Lung microvascular endothelial cell (primary cell): ENCODE measurements around the gene SORL1. TPM values are rescaled to one million over a fixed set of nuclear protein-coding genes. Genes with fewer than 3 reads are reported as not detected.

ENCODE experiments used
- DNase-seq, 2 donors: peaks; one replicate each; pipeline versions ENCODE4 v3.0.0 to v3.0.0-alpha.2; 2010; ENCODE audit warnings: low read depth in 2 of 2
- total RNA-seq: library from RNA; depleted of rRNA; stranded (reverse); fragments of >200 nt; gene quantifications from 2 replicates; pipeline ENCODE4 v1.2.1, GENCODE V29; 2014

The SORL1 gene
- total RNA-seq, 1 donor from 2014 or later = under 0.01 TPM

DNA sequence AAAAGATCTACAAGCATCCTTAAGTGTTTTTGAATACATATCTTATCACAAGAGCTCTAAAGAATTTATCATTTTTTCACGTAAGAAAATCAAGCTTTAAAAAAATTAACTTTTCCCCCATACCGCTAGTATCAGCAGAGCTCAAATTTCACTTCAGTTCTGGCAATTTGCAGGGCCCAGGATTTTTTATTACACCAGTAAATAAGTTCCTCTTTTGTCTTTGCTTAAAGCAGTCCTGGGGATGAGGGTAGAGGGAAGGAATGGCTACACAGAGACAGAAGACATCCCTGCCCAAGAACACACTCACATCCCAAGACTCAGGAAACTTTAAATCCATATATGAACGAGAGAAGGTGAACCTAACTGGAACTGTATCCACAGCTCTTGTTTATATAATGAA is 22.6 kb upstream of the SORL1 start:
- DNase-seq = no peak

DNA sequence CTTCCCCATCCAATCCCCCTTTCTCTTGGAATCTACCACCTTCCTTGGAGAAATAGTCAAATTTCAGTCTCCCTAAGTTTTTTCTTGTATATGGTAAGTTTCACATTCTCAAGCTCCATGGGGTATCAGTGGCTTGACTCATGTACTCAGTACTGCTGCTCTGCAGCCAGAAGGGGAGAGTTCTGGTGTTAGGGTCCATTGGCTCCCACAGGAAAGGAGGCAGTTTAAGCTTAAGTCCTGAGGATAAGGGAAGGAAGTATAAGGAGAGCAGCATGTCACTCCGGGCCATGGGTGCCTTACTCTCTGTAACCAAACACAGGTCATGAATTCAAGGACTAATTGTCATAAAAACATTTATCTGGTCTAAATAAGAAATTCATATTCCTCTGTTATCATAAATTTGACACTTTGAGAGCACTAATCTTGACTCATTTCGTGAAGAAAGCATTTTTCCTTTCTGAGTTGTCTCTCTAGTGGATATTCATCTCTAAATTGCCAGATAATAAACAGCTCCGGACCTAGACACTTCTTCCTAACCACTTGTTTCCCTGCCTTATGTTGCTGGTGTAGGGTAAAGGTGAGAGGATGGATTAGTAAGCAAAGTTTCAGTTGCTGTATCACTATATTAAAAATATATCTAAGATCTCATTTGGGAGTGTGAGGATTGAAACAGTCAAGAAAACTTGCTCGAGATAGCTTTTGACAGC is 20.1 kb upstream of the SORL1 start:
- DNase-seq = no peak

DNA sequence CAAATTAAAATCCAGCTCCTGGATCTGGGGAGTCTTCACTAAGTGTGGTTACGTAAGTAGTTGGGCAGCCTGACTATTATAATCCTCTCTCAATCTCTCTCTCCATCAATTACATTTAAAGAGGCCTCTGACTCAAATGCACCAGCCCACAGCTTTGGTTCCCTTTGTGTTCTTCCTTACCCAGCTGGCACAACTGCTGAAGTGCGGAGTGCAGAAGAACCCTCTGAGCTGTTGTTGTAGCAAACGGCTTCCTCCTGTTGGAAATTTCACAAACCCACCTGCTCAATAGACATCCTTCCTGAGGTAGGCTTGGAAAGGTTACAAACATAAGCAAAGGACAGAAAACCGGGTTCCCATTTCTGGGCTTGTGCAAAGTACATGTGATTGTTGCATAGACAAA is 17.0 kb upstream of the SORL1 start:
- no peak for DNase-seq

DNA sequence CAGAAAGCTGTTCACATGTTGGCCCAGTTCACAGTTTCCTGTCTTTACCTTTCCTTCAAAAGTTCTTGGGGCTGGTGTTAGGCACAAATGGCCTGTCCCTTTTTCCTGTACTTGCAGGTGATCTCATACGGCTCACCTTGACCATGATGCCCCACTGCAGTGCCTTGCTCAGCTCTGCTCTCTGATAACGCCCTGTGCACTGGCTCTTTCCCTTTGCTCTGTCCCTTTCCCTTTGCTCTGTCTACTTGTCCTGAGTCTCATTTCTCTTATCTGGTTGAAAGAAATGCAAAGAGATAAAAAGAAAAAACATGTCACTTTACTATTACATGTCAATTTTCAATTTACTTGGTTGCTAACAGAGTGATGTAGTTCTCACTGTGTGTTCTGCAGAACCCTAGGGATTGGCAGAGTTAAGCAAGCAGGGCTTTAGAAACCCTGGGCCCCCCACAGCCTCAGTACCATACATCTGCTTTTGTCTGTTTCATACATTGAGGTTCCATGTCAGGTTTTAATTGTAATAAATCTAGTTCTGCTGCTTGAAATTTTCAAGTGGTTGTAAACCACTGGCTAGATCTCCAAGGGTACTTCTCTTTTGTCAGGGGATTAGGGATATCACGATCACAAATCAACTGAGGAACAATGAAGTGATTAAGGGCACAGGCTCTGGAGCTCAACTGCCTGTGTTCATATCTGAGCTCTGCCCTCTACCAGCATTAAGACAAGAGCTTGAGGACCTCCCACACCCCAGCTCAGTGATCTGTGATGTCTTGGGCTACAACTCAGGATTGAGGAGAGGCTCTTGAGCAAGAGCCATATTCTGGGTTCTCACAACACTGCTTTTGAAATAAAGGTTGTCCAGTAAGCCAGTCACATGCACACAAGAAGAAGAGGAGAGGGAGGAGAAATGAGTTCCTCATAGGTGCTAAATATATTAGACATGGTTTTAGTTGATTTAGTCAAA is 16.3 kb upstream of the SORL1 start:
- no peak for DNase-seq

DNA sequence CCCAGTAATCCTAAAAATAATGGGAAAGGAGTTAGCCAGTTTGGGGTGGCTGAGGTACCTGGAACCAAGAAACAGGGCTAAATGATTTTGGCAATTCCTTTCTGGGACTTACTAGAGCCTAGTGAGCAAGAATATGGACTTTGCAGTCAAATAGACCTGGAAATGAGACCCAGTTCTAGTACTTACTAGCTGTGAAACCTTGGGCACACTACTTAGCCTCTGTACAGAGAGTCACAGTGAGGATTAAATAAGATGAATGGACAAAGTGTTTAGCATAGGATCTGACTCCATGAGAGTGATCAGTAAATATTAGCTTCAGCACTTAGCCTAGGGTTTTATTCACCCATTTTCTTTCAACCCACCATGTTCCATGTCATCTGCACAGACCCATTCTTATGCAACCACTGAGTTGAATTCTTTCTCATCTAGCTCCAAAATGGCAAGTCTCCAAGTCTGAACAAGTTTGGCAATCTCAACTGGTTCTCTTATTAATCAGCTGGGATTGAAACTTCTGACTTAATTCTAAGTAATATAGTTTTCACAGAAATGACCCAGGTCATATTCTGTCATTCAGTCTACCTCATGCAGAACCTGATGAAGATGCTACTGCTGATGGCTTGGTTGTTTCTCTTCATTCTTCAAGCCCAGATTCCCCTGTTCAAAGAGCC is 15.0 kb upstream of the SORL1 start:
- DNase-seq = no peak

DNA sequence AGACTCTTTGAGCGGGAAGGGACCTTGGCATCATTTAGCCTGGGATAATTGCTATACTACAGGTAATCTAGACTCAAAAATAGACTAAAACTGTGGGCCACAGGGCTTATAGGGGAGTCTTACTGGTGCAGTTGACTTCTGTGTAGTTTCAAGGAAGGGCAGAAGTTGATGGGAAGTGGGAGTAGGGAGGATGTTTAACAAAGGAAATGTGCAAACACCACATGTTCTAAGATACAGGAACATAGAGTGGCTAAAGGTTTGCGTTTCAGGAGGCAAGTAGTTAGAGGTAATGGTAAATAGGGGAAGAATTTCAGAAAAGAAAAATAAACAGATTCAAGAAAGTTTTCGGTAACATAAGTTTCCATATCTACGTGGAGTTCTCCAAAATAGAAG is 14.4 kb upstream of the SORL1 start:
- DNase-seq = no peak

DNA sequence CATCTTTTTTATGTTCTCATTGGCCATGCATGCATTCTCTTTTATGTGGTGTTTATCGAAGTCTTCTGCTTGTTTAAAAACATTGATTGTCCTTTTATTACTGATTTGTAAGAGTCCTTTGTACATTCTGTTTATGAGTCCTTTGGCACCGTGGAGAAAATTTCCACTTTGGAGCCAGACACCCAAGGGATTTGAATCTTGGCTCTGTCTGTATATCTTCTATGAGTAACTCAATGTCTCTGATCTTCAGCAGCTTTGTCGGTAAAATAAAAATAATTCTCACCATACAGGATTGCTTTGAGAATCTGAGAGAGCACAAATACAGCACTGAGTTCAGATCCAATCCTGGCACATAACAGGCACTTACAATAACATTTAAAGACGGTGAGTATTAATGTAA is 12.8 kb upstream of the SORL1 start:
- DNase-seq = no peak

DNA sequence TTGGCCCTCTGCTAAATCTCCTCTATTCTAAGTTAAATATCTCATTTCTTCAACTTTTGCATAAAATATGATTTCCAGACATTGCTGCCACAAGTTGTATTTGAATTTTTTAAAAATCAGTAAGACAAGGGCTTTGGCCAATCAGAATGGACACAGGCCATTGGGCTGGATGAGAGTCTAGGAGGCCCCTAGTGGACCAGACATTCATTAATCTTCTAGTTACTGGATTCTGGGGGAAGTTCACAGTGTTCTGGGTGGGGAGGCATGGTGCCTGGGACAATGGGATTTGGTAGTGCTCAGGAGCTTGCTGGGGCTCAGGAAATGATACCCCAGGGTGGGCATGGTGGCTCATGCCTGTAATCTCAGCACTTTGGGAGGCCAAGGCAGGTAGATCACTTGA is 12.4 kb upstream of the SORL1 start:
- DNase-seq = no peak

DNA sequence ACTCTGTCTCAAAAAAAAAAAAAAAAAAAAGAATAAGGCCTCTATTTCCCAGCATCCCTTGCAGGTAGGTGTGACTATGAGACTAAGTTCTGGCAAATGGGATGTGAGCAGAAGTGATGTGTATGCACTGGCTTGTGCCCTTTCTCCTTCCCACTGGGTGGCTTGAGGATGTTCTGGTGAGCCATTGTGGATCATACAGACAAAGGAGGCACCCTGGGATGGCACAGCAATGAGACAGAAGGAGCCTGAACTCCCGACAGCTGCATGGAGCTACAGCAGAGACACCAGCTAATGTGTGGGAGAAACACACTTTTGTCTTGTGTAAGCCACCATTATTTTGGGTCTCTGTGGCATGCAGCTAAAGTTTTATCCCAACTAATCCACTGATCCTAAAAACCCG is 10.6 kb upstream of the SORL1 start:
- DNase-seq = no peak

DNA sequence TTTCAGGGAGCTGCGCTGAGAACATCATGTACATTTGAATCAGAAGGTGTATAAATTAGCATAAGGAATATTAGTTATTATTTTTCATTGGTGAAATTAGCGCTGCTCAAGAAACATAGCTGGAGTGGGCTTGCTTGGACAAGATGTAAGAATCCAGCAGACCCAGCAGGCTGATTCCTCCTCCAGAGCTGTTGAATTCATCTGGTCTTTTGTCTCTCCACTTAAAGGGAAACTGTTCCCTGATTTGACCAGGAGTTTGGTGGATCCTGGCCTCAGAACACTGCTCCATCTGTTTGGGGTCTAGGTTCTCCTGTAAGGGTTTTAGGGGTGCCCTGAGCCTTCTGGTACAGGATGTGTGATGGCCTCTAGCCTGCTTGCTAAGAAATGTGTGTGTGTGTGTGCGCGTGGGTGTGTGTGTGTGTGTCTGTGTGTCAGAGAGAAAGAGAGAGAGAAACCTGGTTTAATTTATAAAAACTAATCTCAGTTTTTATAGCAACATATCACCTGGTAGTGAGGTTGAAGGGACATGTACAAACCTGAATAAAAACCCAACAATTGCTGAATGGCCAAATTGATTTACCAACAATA is 8.3 kb upstream of the SORL1 start:
- DNase-seq = no peak

DNA sequence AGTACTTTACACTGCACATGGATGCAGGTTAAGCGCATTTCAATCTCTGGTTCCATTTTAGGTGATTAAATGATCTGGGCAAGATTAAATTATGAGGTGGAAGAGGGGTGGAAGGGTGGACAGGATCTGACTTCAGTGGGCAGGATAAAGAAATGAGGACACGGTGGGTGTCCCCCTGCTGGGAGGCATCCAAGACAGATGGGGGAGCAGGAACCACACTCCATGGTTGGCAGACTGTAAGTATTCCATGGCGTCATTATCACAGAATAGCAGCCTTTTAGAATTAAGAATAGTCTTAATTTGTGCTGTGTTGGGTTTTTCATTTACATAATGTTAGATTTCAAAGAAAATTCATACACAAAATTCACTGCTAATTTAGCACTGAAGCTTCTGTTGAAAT is 7.6 kb upstream of the SORL1 start:
- DNase-seq = no peak

DNA sequence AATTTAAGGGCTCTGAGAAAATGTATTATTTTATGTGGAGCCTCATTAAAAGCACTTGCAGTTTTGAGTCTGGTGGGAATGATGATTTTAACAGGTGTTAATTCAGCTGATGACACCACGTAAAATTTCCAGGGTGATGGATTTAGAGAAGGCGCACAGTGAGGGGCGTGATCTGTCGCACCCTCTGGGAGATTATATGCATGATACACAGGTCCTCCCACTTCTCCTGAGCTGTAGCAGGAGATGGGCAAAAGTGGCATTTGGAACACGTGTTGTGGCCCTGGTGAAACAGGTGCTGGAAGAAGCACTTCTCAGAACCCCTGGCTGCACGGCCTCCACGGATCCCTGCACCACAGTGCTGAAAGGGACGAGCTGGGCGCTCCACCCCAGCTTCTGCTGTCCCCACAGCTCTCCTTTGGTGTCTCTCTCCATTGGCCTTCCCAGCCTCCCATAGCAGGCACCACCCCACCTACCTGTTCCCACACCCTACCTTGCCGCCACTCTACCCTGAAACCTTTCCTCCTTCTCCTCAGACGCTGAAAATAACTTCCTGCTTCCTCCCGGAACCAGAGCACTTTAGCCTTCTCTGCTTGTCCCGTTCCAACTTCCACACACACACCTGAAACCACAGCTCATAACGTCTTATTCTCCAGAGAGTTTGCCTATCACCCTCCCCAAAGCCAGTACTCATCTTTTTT is 6.9 kb upstream of the SORL1 start:
- DNase-seq = no peak

DNA sequence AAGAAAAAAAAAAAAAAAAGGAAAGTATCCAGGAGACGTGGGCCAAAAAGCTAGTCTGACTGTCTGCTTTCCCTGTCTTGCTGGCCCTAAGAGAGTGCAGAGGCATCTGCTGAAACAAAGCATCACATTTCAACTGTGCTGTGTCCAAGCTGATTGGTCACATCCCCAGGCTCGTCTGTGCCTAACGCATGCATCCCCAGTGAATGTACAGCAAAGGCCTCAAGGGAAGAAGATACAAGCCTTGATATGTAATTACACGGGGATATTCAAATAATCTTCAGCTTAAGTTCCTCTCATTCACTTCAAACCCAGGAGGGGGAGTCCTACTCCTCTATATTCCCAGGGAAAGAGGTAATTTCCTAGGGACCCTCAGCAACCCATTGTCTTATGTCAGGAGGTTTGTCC is 5.4 kb upstream of the SORL1 start:
- DNase-seq = peak; percentile 14 to 38

DNA sequence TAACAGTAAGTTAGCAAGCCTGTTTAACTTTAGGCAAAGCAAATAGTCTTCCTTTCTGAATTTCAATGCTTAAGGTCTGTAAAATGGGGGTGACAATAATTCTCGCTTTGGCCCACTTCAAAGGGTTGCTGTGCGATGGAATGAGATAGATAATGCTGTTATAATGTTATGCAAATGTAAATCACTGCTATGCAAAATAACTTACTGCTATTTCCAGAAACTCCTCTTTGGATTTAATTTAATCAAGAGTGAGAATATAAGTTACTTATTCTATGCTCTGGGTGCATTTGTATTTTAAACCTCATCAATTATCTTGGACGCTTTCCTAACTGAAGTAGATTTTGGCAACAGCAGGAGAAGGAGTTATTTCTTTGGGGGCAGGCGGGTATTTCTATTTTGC is 4.1 kb upstream of the SORL1 start:
- no peak for DNase-seq

DNA sequence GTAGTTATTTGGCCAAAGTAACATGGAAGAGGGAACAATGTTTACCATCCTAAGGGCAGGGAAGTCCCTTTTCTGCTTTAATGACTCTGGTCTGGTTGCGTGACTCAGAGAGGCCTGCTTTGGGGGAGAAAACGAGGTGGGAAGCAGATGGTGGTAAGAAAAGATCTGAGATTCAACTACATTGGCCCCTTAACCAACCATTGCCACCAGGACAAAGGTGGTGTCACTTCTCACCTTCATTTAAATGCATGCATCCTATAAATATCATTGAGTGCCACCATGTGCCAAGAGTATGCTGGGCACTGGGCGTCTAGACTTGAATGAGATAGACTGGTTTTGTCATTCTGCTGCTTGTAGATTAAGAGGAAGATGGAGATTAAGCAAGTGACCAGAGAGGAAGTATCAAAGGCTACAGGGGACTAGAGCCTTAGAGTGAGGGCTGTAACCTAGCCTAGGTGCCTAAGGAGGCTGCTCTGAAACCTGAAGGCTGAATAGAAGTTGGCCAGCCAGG is 3.6 kb upstream of the SORL1 start:
- DNase-seq = no peak

DNA sequence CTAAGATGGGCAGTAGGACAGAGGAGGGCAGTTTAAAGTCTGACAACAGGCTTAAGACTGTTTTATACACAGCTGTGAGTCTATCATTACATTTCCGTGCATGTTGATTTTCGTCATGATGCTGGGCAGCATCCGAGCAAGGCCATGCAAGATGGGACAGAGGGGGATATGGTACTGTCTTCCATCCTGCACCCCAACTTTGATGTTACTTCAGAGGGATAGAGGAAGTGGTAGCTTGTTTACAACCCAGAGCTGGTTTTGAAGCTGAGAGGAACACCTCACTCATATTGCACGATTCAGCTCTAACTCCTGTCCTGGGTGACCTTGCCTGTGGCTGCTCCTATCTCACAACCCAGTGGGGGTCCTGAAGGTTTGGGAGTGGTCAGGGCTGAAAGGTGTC is 3.0 kb upstream of the SORL1 start:
- no peak for DNase-seq

DNA sequence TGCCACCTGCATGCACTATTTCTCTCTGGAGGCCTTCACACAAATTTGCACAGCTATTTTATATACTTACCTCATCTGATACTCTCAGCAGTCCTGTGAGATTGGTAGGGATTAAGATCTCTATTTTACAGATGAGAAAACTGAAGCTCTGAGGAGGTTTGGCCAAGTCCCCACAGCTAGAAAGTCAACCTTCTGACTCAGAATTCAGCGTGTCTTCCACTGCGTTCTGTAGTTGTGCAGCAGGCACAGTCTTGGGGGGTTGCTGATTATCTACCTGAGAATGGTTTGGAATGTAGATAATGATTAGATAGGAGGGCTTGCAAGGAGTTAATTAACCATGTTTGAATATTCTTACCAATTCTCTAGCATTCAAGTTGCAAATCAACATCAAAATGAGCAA is 2.5 kb upstream of the SORL1 start:
- no peak for DNase-seq

DNA sequence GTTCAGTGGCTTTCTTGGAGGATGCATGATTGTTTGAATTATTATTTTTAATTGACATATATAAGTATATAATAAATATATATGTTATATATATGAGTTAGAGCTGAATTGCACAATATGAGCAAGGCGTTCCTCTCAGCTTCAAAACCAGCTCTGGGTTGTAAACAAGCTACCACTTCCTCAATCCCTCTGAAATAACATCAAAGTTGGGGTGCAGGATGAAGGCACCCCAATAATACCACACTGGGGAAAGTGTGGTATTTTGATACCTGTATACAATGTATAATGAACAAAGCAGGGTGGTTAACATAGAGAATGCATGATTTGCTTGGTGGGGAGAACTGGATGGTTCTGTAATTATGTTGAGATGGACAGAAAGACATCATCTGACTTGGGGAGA is 1.7 kb upstream of the SORL1 start:
- no peak for DNase-seq

DNA sequence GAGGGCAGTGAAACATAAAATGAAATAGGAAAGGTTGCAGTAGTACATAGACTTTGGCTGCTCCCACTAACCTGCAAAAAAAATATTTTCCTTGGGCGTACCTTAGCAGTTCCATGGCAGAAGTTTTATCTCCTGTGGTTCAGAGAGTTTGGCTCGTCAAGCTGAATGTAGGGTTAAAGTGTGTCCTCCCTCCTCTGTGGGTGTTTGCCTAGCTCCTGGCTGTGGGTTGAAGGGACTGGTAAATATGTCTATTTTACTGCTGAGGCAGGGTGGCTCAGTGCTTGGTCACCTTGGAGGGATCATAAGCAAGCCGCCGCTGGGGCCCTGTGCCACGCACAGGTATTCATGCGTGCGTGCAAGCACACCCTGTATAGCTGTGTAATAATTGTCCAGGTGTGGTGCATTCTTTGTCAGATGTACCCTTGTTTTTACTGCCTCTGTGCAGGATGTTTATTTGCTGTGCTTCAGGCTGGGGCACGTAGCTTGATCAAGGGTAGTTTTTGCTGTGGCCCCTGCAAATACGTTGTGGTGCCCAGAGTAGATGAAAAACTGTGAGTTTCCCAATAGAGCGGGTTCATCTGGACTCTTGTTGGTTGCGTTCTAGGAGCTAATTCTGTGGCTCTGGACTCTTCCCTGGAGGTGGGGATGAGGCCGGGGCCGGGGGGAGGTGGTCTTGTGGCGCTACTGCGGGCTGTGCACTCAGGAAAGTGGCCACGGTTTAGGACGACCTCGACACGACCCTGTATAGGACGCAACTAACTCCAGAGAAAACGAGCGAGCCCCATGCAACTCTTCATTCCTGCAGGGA is 732 bp upstream of the SORL1 start:
- DNase-seq = no peak

DNA sequence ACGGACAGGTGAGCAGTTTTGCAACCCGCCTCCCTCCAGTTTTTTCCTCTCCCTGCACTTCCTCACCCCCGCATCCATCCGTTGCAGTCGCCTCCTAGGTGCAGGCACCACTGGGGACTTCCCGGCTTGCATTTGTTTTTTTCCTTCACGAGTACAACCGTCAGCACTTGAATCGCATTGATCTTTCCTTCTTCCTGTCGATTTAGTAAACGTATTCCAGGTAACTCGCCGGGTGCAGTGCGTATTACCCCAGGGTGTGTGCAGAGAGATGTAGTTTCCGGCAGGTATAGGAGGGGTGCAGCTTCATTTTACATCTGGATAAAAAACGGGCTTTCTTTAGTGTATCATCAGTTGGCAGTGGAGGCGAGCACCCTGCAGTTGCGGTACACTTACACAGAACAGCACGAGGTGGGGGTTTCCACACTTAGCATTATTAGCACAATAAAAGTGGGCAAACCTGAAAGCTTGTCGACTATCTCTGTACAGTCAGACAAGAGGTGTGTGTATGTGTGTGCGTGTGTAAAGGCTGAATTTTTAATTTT is 566 bp downstream of the SORL1 start, which contains the start of gene SORL1-AS1:
Gene SORL1-AS1, minus strand, starts transcription at position 359 of the 542 bp plus-strand sequence.
- DNase-seq = no peak
